Muscle of leg (tissue), 11 donors: ENCODE data around the gene ATF5. TPM values are rescaled to one million over a fixed set of nuclear protein-coding genes. Genes with fewer than 3 reads are reported as not detected.
"Not testable (repeated sequence)": the region's sequence is repeated elsewhere in the genome, so short reads cannot be mapped to it uniquely, and the experiment has no call there.

ENCODE experiments used
- DNase-seq: peaks from one replicate; pipeline ENCODE4 v3.0.0; 2013
- H3K27ac ChIP-seq: one replicate; pipeline ENCODE4 v1.5.1; 2013; ENCODE audit warnings: mild to moderate bottlenecking, low read length, control low read depth
- H3K27me3 ChIP-seq: one replicate; pipeline ENCODE4 v1.6.1; 2013; ENCODE audit warnings: low read length; ENCODE audit not compliant: control insufficient read depth, insufficient read depth
- H3K36me3 ChIP-seq: one replicate; pipeline ENCODE4 v1.6.1; 2013; ENCODE audit warnings: low read length; ENCODE audit not compliant: control insufficient read depth, insufficient read depth
- H3K4me1 ChIP-seq: one replicate; pipeline ENCODE4 v1.6.1; 2013; ENCODE audit warnings: low read length; ENCODE audit not compliant: control insufficient read depth, insufficient read depth
- H3K4me3 ChIP-seq: one replicate; pipeline ENCODE4 v1.5.1; 2013; ENCODE audit warnings: low read length, control low read depth
- H3K9me3 ChIP-seq: replicated peaks from 2 replicates; pipeline ENCODE4 v1.6.1; 2013; ENCODE audit warnings: low read depth, low read length; ENCODE audit not compliant: control insufficient read depth
- WGBS: methylation state at CpG from one replicate; pipeline ENCODE4 v1.1.5; 2013; ENCODE audit warnings: missing lambda C conversion rate; ENCODE audit not compliant: insufficient coverage; 5-methylcytosine and 5-hydroxymethylcytosine counted together
- polyA plus RNA-seq, 8 donors: library from polyadenylated mRNA; unstranded; fragments of 120-200 nt; gene quantifications; one replicate each; pipeline versions ENCODE4 v1.2.1 to v1.2.3, GENCODE V29; 2013; ENCODE audit warnings: inconsistent platforms in 1 of 8, low replicate concordance in 1 of 8; ENCODE audit not compliant: insufficient read length in 8 of 8, insufficient read depth in 1 of 8
- total RNA-seq: library from RNA; stranded (reverse); fragments of 120-200 nt; gene quantifications from one replicate; pipeline ENCODE4 v1.2.4, GENCODE V29; 2013

Gene ATF5
- total and polyA plus RNA-seq, 9 donors: 9.0 to 37.1 (median 24.7) TPM

- H3K27ac ChIP-seq: no peak overlapping the region
- H3K9me3 ChIP-seq: no peaks in the 10 kb centered on the region
- 83% methylated on average over 28 of the region's 31 CpGs for WGBS
- DNase-seq: no peak
- peaks cover 45% of the 10 kb centered on the region for H3K4me1 ChIP-seq
- H3K4me3 ChIP-seq: no peak overlapping the region
- H3K36me3 ChIP-seq: peaks cover 65% of the 10 kb centered on the region
- H3K27me3 ChIP-seq: no peaks in the 10 kb centered on the region
These were observed 5.7 kb upstream of the ATF5 start for GRCh38 chr19:49923055-49924003.

- Histone ChIP-seq H3K36me3 (peaks cover 62% of the 10 kb centered on the region), H3K9me3 (no peaks in the 10 kb centered on the region), H3K27ac (no peak overlapping the region), H3K27me3 (no peaks in the 10 kb centered on the region), H3K4me3 (no peak overlapping the region), H3K4me1 (peaks cover 49% of the 10 kb centered on the region)
- WGBS: 50% methylated on average over 18 of the region's 25 CpGs
- peak; percentile 69 for DNase-seq
These were observed 4.8 kb upstream of the ATF5 start for GRCh38 chr19:49924004-49924880.

- H3K4me3 ChIP-seq, H3K27me3 ChIP-seq, H3K9me3 ChIP-seq, DNase-seq, H3K27ac ChIP-seq: not testable (repeated sequence)
- Histone ChIP-seq H3K4me1 (peaks cover 49% of the 10 kb centered on the region), H3K36me3 (peaks cover 62% of the 10 kb centered on the region)
- WGBS: 100% methylated on average over 1 of the region's 13 CpGs
These were observed 4.2 kb upstream of the ATF5 start for GRCh38 chr19:49924881-49925210.

GRCh38 chr19:49925486-49925885 is 3.5 kb upstream of the ATF5 start:
- no peaks in the 10 kb centered on the region for H3K9me3 ChIP-seq
- no peak overlapping the region for H3K4me3 ChIP-seq
- peaks cover 62% of the 10 kb centered on the region for H3K36me3 ChIP-seq
- H3K4me1 ChIP-seq: peaks cover 54% of the 10 kb centered on the region
- H3K27me3 ChIP-seq: no peaks in the 10 kb centered on the region
- no peak overlapping the region for H3K27ac ChIP-seq
- DNase-seq: no peak
- WGBS: 100% methylated on average over 1 of the region's 5 CpGs

GRCh38 chr19:49926515-49926914 is 2.5 kb upstream of the ATF5 start:
- peaks cover 54% of the 10 kb centered on the region for H3K4me1 ChIP-seq

GRCh38 chr19:49927526-49928264 is 1.3 kb upstream of the ATF5 start:
- Histone ChIP-seq H3K4me1 (peaks cover 45% of the 10 kb centered on the region), H3K27ac (peak overlapping the region; percentile 93), H3K27me3 (no peaks in the 10 kb centered on the region), H3K4me3 (peak overlapping the region; percentile 10), H3K36me3 (peaks cover 52% of the 10 kb centered on the region), H3K9me3 (no peaks in the 10 kb centered on the region)
- WGBS: 71% methylated on average over 9 of the region's 14 CpGs
- peak; percentile 39 for DNase-seq

More at GRCh38 chr19:49926515-49926914, 2.5 kb upstream of the ATF5 start:
- WGBS: 92% methylated on average over 6 of the region's 10 CpGs
- no peak for DNase-seq
- H3K4me3 ChIP-seq: no peak overlapping the region
- H3K9me3 ChIP-seq: no peaks in the 10 kb centered on the region
- no peaks in the 10 kb centered on the region for H3K27me3 ChIP-seq
- H3K27ac ChIP-seq: no peak overlapping the region
- peaks cover 61% of the 10 kb centered on the region for H3K36me3 ChIP-seq

- Histone ChIP-seq H3K27ac (peak overlapping the region; percentile 93), H3K4me1 (peaks cover 28% of the 10 kb centered on the region), H3K27me3 (no peaks in the 10 kb centered on the region), H3K36me3 (peaks cover 38% of the 10 kb centered on the region), H3K4me3 (peak overlapping the region; percentile 71), H3K9me3 (no peaks in the 10 kb centered on the region)
- 2% methylated on average over 28 of the region's 43 CpGs for WGBS
- DNase-seq: peak; percentile 97
These were observed 842 bp downstream of the ATF5 start for GRCh38 chr19:49929611-49930482.

- no peak overlapping the region for H3K4me3 ChIP-seq
- H3K27ac ChIP-seq: peak overlapping the region; percentile 93
- H3K4me1 ChIP-seq: peaks cover 22% of the 10 kb centered on the region
- DNase-seq: no peak
- peaks cover 33% of the 10 kb centered on the region for H3K36me3 ChIP-seq
- no peaks in the 10 kb centered on the region for H3K27me3 ChIP-seq
- 42% methylated on average over 10 of the region's 15 CpGs for WGBS
- no peaks in the 10 kb centered on the region for H3K9me3 ChIP-seq
These were observed 1.5 kb downstream of the ATF5 start for GRCh38 chr19:49930483-49931011.
